RWPE2 (cell line): ENCODE results near the gene NOTUM.

Source experiments
- ATAC-seq: fragments of 200-7000 bp; cut with Tn5 transposase; 3 replicates; pipeline ENCODE4 v1.9.1; 2021; ENCODE audit warnings: low read depth
- DNase-seq: peaks from one replicate; pipeline ENCODE4 v3.0.0-alpha.2; 2020; ENCODE audit warnings: low spot score
- H3K27ac ChIP-seq: fragments of 450-650 bp; 2 replicates; pipeline ENCODE4 v1.5.1; 2017; ENCODE audit warnings: mild to moderate bottlenecking; ENCODE audit not compliant: poor library complexity, severe bottlenecking
- H3K27me3 ChIP-seq: fragments of 250-450 bp; sonication (Bioruptor Pico); 2 replicates; pipeline ENCODE4 v1.5.1; 2021; ENCODE audit warnings: mild to moderate bottlenecking, moderate library complexity; ENCODE audit not compliant: insufficient read depth, poor library complexity, severe bottlenecking
- H3K36me3 ChIP-seq: fragments of 250-450 bp; sonication (Bioruptor Pico); 2 replicates; pipeline ENCODE4 v1.5.1; 2020; ENCODE audit warnings: low read depth, mild to moderate bottlenecking, moderate library complexity
- H3K4me1 ChIP-seq: fragments of 250-450 bp; sonication (Bioruptor Pico); 2 replicates; pipeline ENCODE4 v1.5.1; 2021; ENCODE audit warnings: mild to moderate bottlenecking, moderate library complexity; ENCODE audit not compliant: insufficient read depth, poor library complexity, severe bottlenecking
- H3K4me3 ChIP-seq: fragments of 250-450 bp; sonication (Bioruptor Pico); 2 replicates; pipeline ENCODE4 v1.5.1; 2021; ENCODE audit warnings: mild to moderate bottlenecking, moderate library complexity; ENCODE audit not compliant: severe bottlenecking
- H3K9me3 ChIP-seq: fragments of 250-450 bp; sonication (Bioruptor Pico); 2 replicates; pipeline ENCODE4 v1.5.1; 2021; ENCODE audit warnings: mild to moderate bottlenecking, moderate library complexity; ENCODE audit not compliant: severe bottlenecking
- TF ChIP-seq, protein P1 (sequence below): fragments of 450-650 bp; IDR thresholded peaks from one replicate; pipeline ENCODE4 v1.5.1; 2017; ENCODE audit warnings: mild to moderate bottlenecking, moderate library complexity; ENCODE audit not compliant: poor library complexity, severe bottlenecking

NOTUM gene

DNA sequence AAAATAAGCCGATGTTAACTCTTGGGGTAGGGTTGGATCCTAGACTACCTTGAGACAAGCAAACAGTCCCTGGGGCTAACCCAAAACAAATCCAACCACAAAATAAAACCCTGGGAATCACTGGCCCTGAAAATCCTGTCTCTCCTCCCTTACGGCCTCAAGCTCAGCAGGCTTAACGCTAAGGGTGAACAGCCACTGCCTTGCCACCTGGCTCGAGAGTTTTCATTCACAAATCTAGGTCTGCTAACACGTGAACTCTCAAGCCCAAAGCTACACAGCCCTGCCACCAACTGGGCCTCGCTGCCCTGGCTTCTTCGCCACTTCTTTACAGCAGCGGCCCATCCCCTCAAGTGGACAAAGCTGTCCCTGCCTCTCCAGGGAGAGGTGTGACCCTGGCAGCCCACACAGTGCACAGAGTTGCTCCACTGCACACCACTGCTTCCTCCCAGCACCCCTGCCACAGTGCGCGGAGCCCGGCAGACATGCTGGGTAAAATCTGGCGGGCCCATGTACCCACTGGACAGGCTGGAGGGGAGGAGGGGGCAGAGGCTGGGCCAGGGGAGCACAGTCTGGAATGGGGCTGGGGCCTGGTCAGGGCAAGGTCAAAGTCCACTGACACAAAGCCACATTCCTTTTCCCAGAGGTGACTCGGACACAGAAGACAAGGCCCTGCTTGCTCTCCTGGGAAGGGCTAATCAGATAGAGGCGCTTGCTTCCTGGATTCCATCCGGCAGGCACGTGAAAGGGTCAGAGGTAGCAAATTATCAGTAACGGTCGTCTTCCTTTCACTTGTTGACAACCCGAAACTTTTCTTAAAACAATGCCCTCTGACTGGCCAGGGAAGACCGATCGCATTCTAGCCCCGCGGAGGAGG, 50.8 kb downstream of the NOTUM start:
- ATAC-seq (no peak), DNase-seq (no peak)
- no peaks in the 10 kb centered on the region for H3K27me3 ChIP-seq
- H3K36me3 ChIP-seq = peaks cover 69% of the 10 kb centered on the region
- TF ChIP-seq, protein P1, sequence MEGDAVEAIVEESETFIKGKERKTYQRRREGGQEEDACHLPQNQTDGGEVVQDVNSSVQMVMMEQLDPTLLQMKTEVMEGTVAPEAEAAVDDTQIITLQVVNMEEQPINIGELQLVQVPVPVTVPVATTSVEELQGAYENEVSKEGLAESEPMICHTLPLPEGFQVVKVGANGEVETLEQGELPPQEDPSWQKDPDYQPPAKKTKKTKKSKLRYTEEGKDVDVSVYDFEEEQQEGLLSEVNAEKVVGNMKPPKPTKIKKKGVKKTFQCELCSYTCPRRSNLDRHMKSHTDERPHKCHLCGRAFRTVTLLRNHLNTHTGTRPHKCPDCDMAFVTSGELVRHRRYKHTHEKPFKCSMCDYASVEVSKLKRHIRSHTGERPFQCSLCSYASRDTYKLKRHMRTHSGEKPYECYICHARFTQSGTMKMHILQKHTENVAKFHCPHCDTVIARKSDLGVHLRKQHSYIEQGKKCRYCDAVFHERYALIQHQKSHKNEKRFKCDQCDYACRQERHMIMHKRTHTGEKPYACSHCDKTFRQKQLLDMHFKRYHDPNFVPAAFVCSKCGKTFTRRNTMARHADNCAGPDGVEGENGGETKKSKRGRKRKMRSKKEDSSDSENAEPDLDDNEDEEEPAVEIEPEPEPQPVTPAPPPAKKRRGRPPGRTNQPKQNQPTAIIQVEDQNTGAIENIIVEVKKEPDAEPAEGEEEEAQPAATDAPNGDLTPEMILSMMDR = no peak
- H3K4me3 ChIP-seq = peak overlapping the region; percentile 99
- H3K27ac ChIP-seq = peak overlapping the region; percentile 58
- H3K9me3 ChIP-seq = no peaks in the 10 kb centered on the region
- peaks cover 20% of the 10 kb centered on the region for H3K4me1 ChIP-seq

DNA sequence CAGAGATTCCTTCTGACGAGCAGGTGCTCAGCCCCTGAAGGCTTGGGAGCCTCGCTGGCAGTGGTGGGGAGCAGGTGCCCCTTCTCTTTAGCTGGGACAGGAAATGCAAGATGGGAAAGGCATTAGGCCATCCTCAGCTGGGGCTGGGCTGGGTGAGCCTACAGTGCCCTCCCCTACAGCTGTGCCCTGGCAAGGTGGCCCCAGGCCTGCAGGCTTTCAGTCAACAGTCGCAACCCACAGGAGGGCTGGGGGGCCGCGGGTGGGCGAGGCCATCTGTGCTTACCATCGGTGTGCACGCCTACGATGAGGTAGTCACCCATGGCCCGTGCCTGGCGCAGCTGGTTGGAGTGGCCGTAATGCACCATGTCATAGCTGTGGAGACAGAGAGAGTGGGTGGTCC, 51.8 kb downstream of the NOTUM start:
- H3K27ac ChIP-seq = no peak overlapping the region
- no peaks in the 10 kb centered on the region for H3K27me3 ChIP-seq
- no peak for DNase-seq
- H3K9me3 ChIP-seq = no peaks in the 10 kb centered on the region
- peaks cover 20% of the 10 kb centered on the region for H3K4me1 ChIP-seq
- H3K4me3 ChIP-seq = no peak overlapping the region
- ATAC-seq = no peak
- TF ChIP-seq, protein P1 = no peak
- peaks cover 59% of the 10 kb centered on the region for H3K36me3 ChIP-seq

- peaks cover 55% of the 10 kb centered on the region for H3K36me3 ChIP-seq
- no peaks in the 10 kb centered on the region for H3K27me3 ChIP-seq
These were observed 52.2 kb downstream of the NOTUM start for GRCh38 chr17:81908793-81909192.

GRCh38 chr17:81907219-81908145, 53.5 kb downstream of the NOTUM start:
- ATAC-seq (no peak), DNase-seq (no peak)
- H3K36me3 ChIP-seq = peaks cover 43% of the 10 kb centered on the region
- H3K4me3 ChIP-seq = no peak overlapping the region
- TF ChIP-seq, protein P1 = no peak
- H3K9me3 ChIP-seq = no peaks in the 10 kb centered on the region
- peaks cover 14% of the 10 kb centered on the region for H3K4me1 ChIP-seq
- H3K27me3 ChIP-seq = no peaks in the 10 kb centered on the region
- no peak overlapping the region for H3K27ac ChIP-seq

More at GRCh38 chr17:81908793-81909192, 52.2 kb downstream of the NOTUM start:
- ATAC-seq (no peak), DNase-seq (no peak)
- TF ChIP-seq, protein P1 = no peak
- no peak overlapping the region for H3K27ac ChIP-seq
- no peaks in the 10 kb centered on the region for H3K9me3 ChIP-seq
- H3K4me1 ChIP-seq = peaks cover 20% of the 10 kb centered on the region
- H3K4me3 ChIP-seq = no peak overlapping the region
